ENCODE results near the gene PIP4K2A.
"Not testable (repeated sequence)": the region's sequence is repeated elsewhere in the genome, so short reads cannot be mapped to it uniquely, and the experiment has no call there.

The PIP4K2A gene

DNA sequence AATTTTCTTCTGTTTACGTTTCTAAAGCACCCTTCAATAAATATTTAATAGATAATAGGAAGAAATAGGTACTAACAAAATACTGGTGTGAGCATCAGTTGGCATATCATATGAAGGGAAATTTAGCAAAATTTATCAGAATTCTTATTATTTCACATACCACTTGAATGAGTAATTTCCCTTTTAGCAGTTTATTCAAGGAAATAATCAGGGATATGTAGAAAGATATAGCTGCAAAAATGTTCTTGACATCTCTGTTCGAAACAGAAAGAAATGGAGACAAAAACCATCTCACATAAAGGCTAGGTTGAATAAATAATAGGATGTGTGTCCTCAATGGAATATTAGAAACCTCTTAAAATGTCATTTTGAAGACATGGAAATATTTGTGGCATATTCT is 35.8 kb upstream of the PIP4K2A start:
- H3K4me1 ChIP-seq (ENCODE audit: insufficient read depth, insufficient read length) = no peaks in the 10 kb centered on the region
- no peaks in the 10 kb centered on the region for H3K9me3 ChIP-seq (ENCODE audit: insufficient read depth, low read length)
- TF ChIP-seq ZNF274 (IDR thresholded peaks at IDR 0.05; ENCODE audit: low read depth, low read length) (no peak), YY1 (IDR thresholded peaks at IDR 0.05; ENCODE audit: insufficient read depth, insufficient read length) (no peak), SUZ12 (IDR thresholded peaks at IDR 0.05; ENCODE audit: extremely low read depth, insufficient read depth, insufficient read length) (no peak)
- no peak for DNase-seq (ENCODE audit: low read depth, low spot score)
- no peak overlapping the region for H3K9ac ChIP-seq (ENCODE audit: insufficient read length, low read depth)
- H3K27me3 ChIP-seq (ENCODE audit: insufficient read depth, insufficient read length) = no peaks in the 10 kb centered on the region
- H3K36me3 ChIP-seq (ENCODE audit: insufficient read depth, insufficient read length, low read length) = no peaks in the 10 kb centered on the region
- no peak overlapping the region for H3K4me3 ChIP-seq (ENCODE audit: insufficient read length, low read depth)

- H3K4me3 ChIP-seq (ENCODE audit: insufficient read length, low read depth); H3K9ac ChIP-seq (ENCODE audit: insufficient read length, low read depth); DNase-seq (ENCODE audit: low read depth, low spot score); H3K4me1 ChIP-seq (ENCODE audit: insufficient read depth, insufficient read length); H3K9me3 ChIP-seq (ENCODE audit: insufficient read depth, low read length); H3K27me3 ChIP-seq (ENCODE audit: insufficient read depth, insufficient read length); H3K36me3 ChIP-seq (ENCODE audit: insufficient read depth, insufficient read length, low read length): not testable (repeated sequence)
Observed at GRCh38 chr10:22744858-22745257, 30.5 kb upstream of the PIP4K2A start.

GRCh38 chr10:22742678-22743077 is 28.3 kb upstream of the PIP4K2A start:
- Histone ChIP-seq H3K36me3 (ENCODE audit: insufficient read depth, insufficient read length, low read length) (no peaks in the 10 kb centered on the region), H3K9ac (ENCODE audit: insufficient read length, low read depth) (no peak overlapping the region), H3K4me1 (ENCODE audit: insufficient read depth, insufficient read length) (no peaks in the 10 kb centered on the region), H3K4me3 (ENCODE audit: insufficient read length, low read depth) (no peak overlapping the region), H3K27me3 (ENCODE audit: insufficient read depth, insufficient read length) (no peaks in the 10 kb centered on the region), H3K9me3 (ENCODE audit: insufficient read depth, low read length) (no peaks in the 10 kb centered on the region)
- TF ChIP-seq SUZ12 (IDR thresholded peaks at IDR 0.05; ENCODE audit: extremely low read depth, insufficient read depth, insufficient read length) (no peak), YY1 (IDR thresholded peaks at IDR 0.05; ENCODE audit: insufficient read depth, insufficient read length) (no peak), ZNF274 (IDR thresholded peaks at IDR 0.05; ENCODE audit: low read depth, low read length) (no peak)
- DNase-seq (ENCODE audit: low read depth, low spot score) = no peak

- not testable (repeated sequence) for H3K9me3 ChIP-seq (ENCODE audit: insufficient read depth, low read length); DNase-seq (ENCODE audit: low read depth, low spot score); H3K9ac ChIP-seq (ENCODE audit: insufficient read length, low read depth); H3K36me3 ChIP-seq (ENCODE audit: insufficient read depth, insufficient read length, low read length); H3K4me1 ChIP-seq (ENCODE audit: insufficient read depth, insufficient read length); H3K27me3 ChIP-seq (ENCODE audit: insufficient read depth, insufficient read length); H3K4me3 ChIP-seq (ENCODE audit: insufficient read length, low read depth)
Observed at GRCh38 chr10:22741631-22742030, 27.3 kb upstream of the PIP4K2A start.

GRCh38 chr10:22740180-22740579 is 25.8 kb upstream of the PIP4K2A start:
- no peaks in the 10 kb centered on the region for H3K36me3 ChIP-seq (ENCODE audit: insufficient read depth, insufficient read length, low read length)
- TF ChIP-seq YY1 (IDR thresholded peaks at IDR 0.05; ENCODE audit: insufficient read depth, insufficient read length) (no peak), SUZ12 (IDR thresholded peaks at IDR 0.05; ENCODE audit: extremely low read depth, insufficient read depth, insufficient read length) (no peak), ZNF274 (IDR thresholded peaks at IDR 0.05; ENCODE audit: low read depth, low read length) (no peak)
- no peak overlapping the region for H3K9ac ChIP-seq (ENCODE audit: insufficient read length, low read depth)
- DNase-seq (ENCODE audit: low read depth, low spot score) = no peak
- H3K9me3 ChIP-seq (ENCODE audit: insufficient read depth, low read length) = no peaks in the 10 kb centered on the region
- H3K27me3 ChIP-seq (ENCODE audit: insufficient read depth, insufficient read length) = no peaks in the 10 kb centered on the region
- no peak overlapping the region for H3K4me3 ChIP-seq (ENCODE audit: insufficient read length, low read depth)
- no peaks in the 10 kb centered on the region for H3K4me1 ChIP-seq (ENCODE audit: insufficient read depth, insufficient read length)

DNA sequence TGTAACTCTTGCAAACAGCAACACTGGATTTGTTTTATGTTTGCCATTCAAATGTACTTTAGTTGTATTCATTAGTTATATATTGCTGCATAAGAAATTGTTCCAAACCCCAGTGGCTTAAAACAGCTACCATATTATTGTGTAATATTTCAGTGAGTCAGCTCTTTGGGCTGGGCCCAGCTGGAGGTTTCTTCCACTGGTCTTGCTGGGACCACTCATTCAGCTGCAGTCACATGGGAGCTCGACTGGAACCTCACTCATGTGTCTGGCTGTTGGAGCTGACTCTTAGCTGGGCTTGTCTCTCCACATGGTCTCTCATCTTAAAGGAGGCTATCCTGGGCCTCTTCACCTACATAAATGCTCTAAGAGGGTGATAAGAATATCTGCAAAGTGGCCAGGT is 23.2 kb upstream of the PIP4K2A start:
- H3K36me3 ChIP-seq (ENCODE audit: insufficient read depth, insufficient read length, low read length) = no peaks in the 10 kb centered on the region
- TF ChIP-seq SUZ12 (IDR thresholded peaks at IDR 0.05; ENCODE audit: extremely low read depth, insufficient read depth, insufficient read length) (no peak), YY1 (IDR thresholded peaks at IDR 0.05; ENCODE audit: insufficient read depth, insufficient read length) (no peak), ZNF274 (IDR thresholded peaks at IDR 0.05; ENCODE audit: low read depth, low read length) (no peak)
- no peak for DNase-seq (ENCODE audit: low read depth, low spot score)
- no peaks in the 10 kb centered on the region for H3K9me3 ChIP-seq (ENCODE audit: insufficient read depth, low read length)
- no peaks in the 10 kb centered on the region for H3K4me1 ChIP-seq (ENCODE audit: insufficient read depth, insufficient read length)
- H3K9ac ChIP-seq (ENCODE audit: insufficient read length, low read depth) = no peak overlapping the region
- no peaks in the 10 kb centered on the region for H3K27me3 ChIP-seq (ENCODE audit: insufficient read depth, insufficient read length)
- H3K4me3 ChIP-seq (ENCODE audit: insufficient read length, low read depth) = no peak overlapping the region

GRCh38 chr10:22736134-22736533 is 21.8 kb upstream of the PIP4K2A start:
- TF ChIP-seq YY1 (IDR thresholded peaks at IDR 0.05; ENCODE audit: insufficient read depth, insufficient read length) = no peak
- TF ChIP-seq ZNF274 (IDR thresholded peaks at IDR 0.05; ENCODE audit: low read depth, low read length) = no peak
- TF ChIP-seq SUZ12 (IDR thresholded peaks at IDR 0.05; ENCODE audit: extremely low read depth, insufficient read depth, insufficient read length) = no peak
- H3K36me3 ChIP-seq (ENCODE audit: insufficient read depth, insufficient read length, low read length) = no peaks in the 10 kb centered on the region
- no peaks in the 10 kb centered on the region for H3K4me1 ChIP-seq (ENCODE audit: insufficient read depth, insufficient read length)
- H3K4me3 ChIP-seq (ENCODE audit: insufficient read length, low read depth) = no peak overlapping the region
- DNase-seq (ENCODE audit: low read depth, low spot score) = no peak
- no peaks in the 10 kb centered on the region for H3K27me3 ChIP-seq (ENCODE audit: insufficient read depth, insufficient read length)
- no peaks in the 10 kb centered on the region for H3K9me3 ChIP-seq (ENCODE audit: insufficient read depth, low read length)
- H3K9ac ChIP-seq (ENCODE audit: insufficient read length, low read depth) = no peak overlapping the region

DNA sequence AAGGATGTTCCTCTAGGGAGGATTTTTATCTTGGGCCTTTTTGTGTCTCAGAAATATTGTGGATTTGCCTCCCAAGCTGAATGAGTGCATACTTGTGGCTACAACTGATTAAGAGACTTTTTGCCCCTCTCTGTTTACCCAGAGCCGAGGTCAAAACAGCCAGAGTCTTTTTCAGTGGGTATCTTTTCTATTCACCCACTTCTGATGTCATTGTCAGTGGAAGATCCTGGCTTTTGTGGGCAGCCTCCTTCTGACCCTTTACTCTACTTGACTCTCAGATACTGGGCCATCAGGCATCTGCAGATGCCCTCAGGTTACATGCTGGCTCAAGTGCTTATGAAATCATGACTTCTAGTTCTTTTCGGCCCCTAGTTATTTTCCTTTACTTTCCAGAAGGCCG is 19.6 kb upstream of the PIP4K2A start:
- no peak for DNase-seq (ENCODE audit: low read depth, low spot score)
- no peaks in the 10 kb centered on the region for H3K9me3 ChIP-seq (ENCODE audit: insufficient read depth, low read length)
- no peaks in the 10 kb centered on the region for H3K27me3 ChIP-seq (ENCODE audit: insufficient read depth, insufficient read length)
- H3K9ac ChIP-seq (ENCODE audit: insufficient read length, low read depth) = no peak overlapping the region
- H3K4me1 ChIP-seq (ENCODE audit: insufficient read depth, insufficient read length) = no peaks in the 10 kb centered on the region
- TF ChIP-seq SUZ12 (IDR thresholded peaks at IDR 0.05; ENCODE audit: extremely low read depth, insufficient read depth, insufficient read length) (no peak), YY1 (IDR thresholded peaks at IDR 0.05; ENCODE audit: insufficient read depth, insufficient read length) (no peak), ZNF274 (IDR thresholded peaks at IDR 0.05; ENCODE audit: low read depth, low read length) (no peak)
- no peaks in the 10 kb centered on the region for H3K36me3 ChIP-seq (ENCODE audit: insufficient read depth, insufficient read length, low read length)
- H3K4me3 ChIP-seq (ENCODE audit: insufficient read length, low read depth) = no peak overlapping the region
